HepG2 (cell line): ENCODE measurements around the gene PRCD. TPM values are rescaled to one million over a fixed set of nuclear protein-coding genes. Genes with fewer than 3 reads are reported as not detected.

Source experiments
- CHD2 ChIP-seq: IDR thresholded peaks from 2 replicates; pipeline ENCODE4 v1.6.1; 2011; ENCODE audit warnings: low read depth, low read length, improper control_type of control experiment
- CREM ChIP-seq, 2 experiments: sonication (generic) in 1 of 2; formaldehyde crosslinking in 1 of 2; IDR thresholded peaks; 2 replicates each; pipeline versions ENCODE4 v1.4.0 to v1.6.1; 2016 to 2020; ENCODE audit warnings: antibody characterized with exemption in 1 of 2, mild to moderate bottlenecking in 1 of 2, missing genetic modification reagents in 1 of 2
- FOXO4 ChIP-seq: sonication (generic); formaldehyde crosslinking; conservative IDR thresholded peaks from 2 replicates; pipeline ENCODE4 v1.8.1; 2023; ENCODE audit warnings: missing genetic modification reagents
- HOXA7 ChIP-seq: sonication (generic); formaldehyde crosslinking; IDR thresholded peaks from 2 replicates; pipeline ENCODE4 v1.8.1; 2022; ENCODE audit warnings: mild to moderate bottlenecking, missing genetic modification reagents, moderate library complexity
- IRF9 ChIP-seq: sonication (generic); formaldehyde crosslinking; IDR thresholded peaks from 2 replicates; pipeline ENCODE4 v1.8.0; 2022; ENCODE audit warnings: missing genetic modification reagents, mild to moderate bottlenecking, borderline replicate concordance
- KMT2B ChIP-seq: IDR thresholded peaks from 2 replicates; pipeline ENCODE4 v1.6.1; 2016; ENCODE audit warnings: missing genetic modification reagents, missing compliant biosample characterization
- MAFK ChIP-seq, 2 experiments: IDR thresholded peaks in 1 of 2; conservative IDR thresholded peaks in 1 of 2; 2 replicates each; pipeline ENCODE4 v1.6.1; 2011; ENCODE audit warnings: improper control_type of control experiment in 2 of 2, low read length in 2 of 2
- MBD4 ChIP-seq: IDR thresholded peaks from 2 replicates; pipeline ENCODE4 v1.6.1; 2012; ENCODE audit warnings: low read length, inconsistent platforms, borderline replicate concordance
- NFAT5 ChIP-seq: sonication (generic); formaldehyde crosslinking; IDR thresholded peaks from 2 replicates; pipeline ENCODE4 v1.4.0; 2020; ENCODE audit warnings: missing genetic modification reagents
- NFE2L1 ChIP-seq: sonication (generic); formaldehyde crosslinking; IDR thresholded peaks from 2 replicates; pipeline ENCODE4 v1.4.0; 2020; ENCODE audit warnings: missing genetic modification reagents, mild to moderate bottlenecking, borderline replicate concordance
- NKX3-1 ChIP-seq: sonication (generic); formaldehyde crosslinking; IDR thresholded peaks from 2 replicates; pipeline ENCODE4 v1.5.0; 2020; ENCODE audit warnings: missing genetic modification reagents
- SP140L ChIP-seq: sonication (generic); formaldehyde crosslinking; IDR thresholded peaks from 2 replicates; pipeline ENCODE4 v1.4.0; 2020; ENCODE audit warnings: missing genetic modification reagents, borderline replicate concordance
- TBX2 ChIP-seq: sonication (generic); formaldehyde crosslinking; IDR thresholded peaks from 2 replicates; pipeline ENCODE4 v1.5.0; 2020; ENCODE audit warnings: missing genetic modification reagents, mild to moderate bottlenecking, borderline replicate concordance
- TOPORS ChIP-seq: sonication (generic); formaldehyde crosslinking; IDR thresholded peaks from 2 replicates; pipeline ENCODE4 v1.8.0; 2023; ENCODE audit warnings: mild to moderate bottlenecking, missing genetic modification reagents
- YEATS2 ChIP-seq: sonication (generic); formaldehyde crosslinking; IDR thresholded peaks from 2 replicates; pipeline ENCODE4 v1.4.0; 2020; ENCODE audit warnings: missing genetic modification reagents, borderline replicate concordance
- ZBTB3 ChIP-seq: sonication (generic); formaldehyde crosslinking; IDR thresholded peaks from 2 replicates; pipeline ENCODE4 v1.4.0; 2020; ENCODE audit warnings: low read depth, mild to moderate bottlenecking, moderate library complexity, missing genetic modification reagents, borderline replicate concordance
- ZC3H13 ChIP-seq: sonication (generic); formaldehyde crosslinking; IDR thresholded peaks from 2 replicates; pipeline ENCODE4 v1.8.1; 2023; ENCODE audit warnings: mild to moderate bottlenecking, missing genetic modification reagents, moderate library complexity
- ZMYM3 ChIP-seq: sonication (generic); formaldehyde crosslinking; IDR thresholded peaks from 2 replicates; pipeline ENCODE4 v1.5.1; 2020; ENCODE audit warnings: mild to moderate bottlenecking, missing genetic modification reagents
- ZNF138 ChIP-seq: sonication (generic); formaldehyde crosslinking; IDR thresholded peaks from 2 replicates; pipeline ENCODE4 v1.5.0; 2020; ENCODE audit warnings: mild to moderate bottlenecking, low read depth, missing genetic modification reagents
- ZNF33B ChIP-seq: sonication (generic); formaldehyde crosslinking; IDR thresholded peaks from 2 replicates; pipeline ENCODE4 v1.5.1; 2020; ENCODE audit warnings: mild to moderate bottlenecking, missing genetic modification reagents
- ZNF564 ChIP-seq: sonication (generic); formaldehyde crosslinking; IDR thresholded peaks from 2 replicates; pipeline ENCODE4 v1.8.1; 2023; ENCODE audit warnings: mild to moderate bottlenecking, missing genetic modification reagents
- ZNF577 ChIP-seq: sonication (generic); formaldehyde crosslinking; IDR thresholded peaks from 2 replicates; pipeline ENCODE4 v1.4.0; 2020; ENCODE audit warnings: mild to moderate bottlenecking, low read depth, missing genetic modification reagents, borderline replicate concordance
- ZSCAN9 ChIP-seq: IDR thresholded peaks from 2 replicates; pipeline ENCODE4 v1.6.1; 2016; ENCODE audit warnings: borderline replicate concordance
- polyA plus RNA-seq, 8 experiments: library from polyadenylated mRNA; depleted of rRNA in 3 of 8; stranded (reverse) in 7 of 8; unstranded in 1 of 8; fragments of >200 nt; fragmentation: Illumina TruSeq in 4 of 8; extraction: Trizol in 4 of 8; gene quantifications; 2 replicates each; pipeline versions ENCODE4 v1.2.1 to v1.2.3, GENCODE V29; 2011 to 2016; ENCODE audit warnings: low read depth in 4 of 8, missing spikeins in 1 of 8, mixed read lengths in 1 of 8; ENCODE audit not compliant: insufficient read depth in 1 of 8
- total RNA-seq, 5 experiments: library from RNA; depleted of rRNA; stranded (reverse); fragments of >200 nt; fragmentation: Illumina TruSeq; extraction: Trizol; gene quantifications; 2 replicates each; pipeline ENCODE4 v1.2.3, GENCODE V29; 2016; ENCODE audit warnings: low read depth in 1 of 5

Gene PRCD
- total and polyA plus RNA-seq, 2 of the 13 experiments (the other 11 are each of a cell fraction or from before 2014, with no cell fraction given), result 0.51 TPM; not detected in 1

GRCh38 chr17:76556765-76557367 lies 17.0 kb downstream of the PRCD start (continued):
- TF ChIP-seq MAFK (conservative IDR thresholded peaks at IDR 0.05 in 1 of 2, IDR thresholded peaks at IDR 0.05 in 1 of 2; ENCODE audit: low read length in 2 of 2), result no peak
- no peak for TF ChIP-seq NFAT5 (CRISPR knock-in tag)
- no peak for TF ChIP-seq HOXA7 (CRISPR knock-in tag)
- no peak for TF ChIP-seq KMT2B (CRISPR knock-in tag)
- no peak for TF ChIP-seq IRF9
- TF ChIP-seq ZC3H13 (CRISPR knock-in tag), result no peak
- no peak for TF ChIP-seq CHD2
- 0 out of 2 replicates have a peak, but pooled peaks have one; percentile 16 for TF ChIP-seq MBD4
- TF ChIP-seq ZBTB3, result no peak; the same call in 1 of the 2 replicates
- 0 out of 2 replicates have a peak, but pooled peaks have one; percentile 31 for TF ChIP-seq TOPORS (CRISPR knock-in tag)
- no peak for TF ChIP-seq NFE2L1 (CRISPR knock-in tag)
- no peak for TF ChIP-seq ZNF138 (CRISPR knock-in tag)
- TF ChIP-seq SP140L (CRISPR knock-in tag), result no peak
- no peak for TF ChIP-seq ZNF577 (CRISPR knock-in tag)
- no peak for TF ChIP-seq CREM (IDR thresholded peaks at IDR 0.05)
- no peak for TF ChIP-seq CREM (CRISPR knock-in tag; IDR thresholded peaks at IDR 0.05)
- no peak for TF ChIP-seq YEATS2 (CRISPR knock-in tag)
- TF ChIP-seq FOXO4 (CRISPR knock-in tag), result no peak
- 0 out of 2 replicates have a peak, but pooled peaks have one; percentile 9 for TF ChIP-seq ZSCAN9 (CRISPR knock-in tag)
- TF ChIP-seq TBX2 (CRISPR knock-in tag), result no peak
- no peak for TF ChIP-seq NKX3-1 (CRISPR knock-in tag)
- peak; percentile 95 for TF ChIP-seq ZMYM3 (CRISPR knock-in tag)
- 0 out of 2 replicates have a peak, but pooled peaks have one; percentile 13 for TF ChIP-seq ZNF564 (CRISPR knock-in tag)
- TF ChIP-seq ZNF33B (CRISPR knock-in tag), result no peak
